DOHH2 (cell line): ENCODE results near the gene SLC51A.
"Not testable (repeated sequence)": the region's sequence is repeated elsewhere in the genome, so short reads cannot be mapped to it uniquely, and the experiment has no call there.

Source experiments
- H3F3A ChIP-seq: fragments of 200-600 bp; sonication (generic), shearing (Covaris generic); 2 replicates; pipeline ENCODE4 v1.6.0; 2016; ENCODE audit warnings: antibody characterized with exemption, mild to moderate bottlenecking; ENCODE audit not compliant: control insufficient read depth, insufficient read depth
- H3K27ac ChIP-seq: fragments of 200-600 bp; sonication (generic); 2 replicates; pipeline ENCODE4 v1.5.1; 2014; ENCODE audit warnings: low read depth, mild to moderate bottlenecking, low read length, moderate library complexity
- H3K27me3 ChIP-seq: fragments of 200-600 bp; sonication (generic); 2 replicates; pipeline ENCODE4 v1.6.1; 2014; ENCODE audit warnings: mild to moderate bottlenecking, low read length, mixed read lengths; ENCODE audit not compliant: control insufficient read depth
- H3K36me3 ChIP-seq: fragments of 200-600 bp; sonication (generic); 2 replicates; pipeline ENCODE4 v1.6.1; 2014; ENCODE audit warnings: mild to moderate bottlenecking, low read length, moderate library complexity, mixed read lengths; ENCODE audit not compliant: control insufficient read depth
- H3K4me1 ChIP-seq: fragments of 200-600 bp; sonication (generic); 2 replicates; pipeline ENCODE4 v1.6.1; 2014; ENCODE audit warnings: mild to moderate bottlenecking, low read length, mixed read lengths; ENCODE audit not compliant: control insufficient read depth
- H3K4me2 ChIP-seq: fragments of 200-600 bp; sonication (generic); 2 replicates; pipeline ENCODE4 v1.6.0; 2014; ENCODE audit warnings: mild to moderate bottlenecking, low read length, moderate library complexity
- H3K4me3 ChIP-seq: fragments of 200-600 bp; sonication (generic); 2 replicates; pipeline ENCODE4 v1.5.1; 2014; ENCODE audit warnings: mild to moderate bottlenecking, low read length, mixed read lengths
- H3K79me2 ChIP-seq: fragments of 200-600 bp; sonication (generic); 2 replicates; pipeline ENCODE4 v1.6.1; 2014; ENCODE audit warnings: mild to moderate bottlenecking, low read length, mixed read lengths; ENCODE audit not compliant: control insufficient read depth
- H3K9me2 ChIP-seq: fragments of 200-600 bp; sonication (generic); replicated peaks from 2 replicates; pipeline ENCODE4 v1.6.1; 2014; ENCODE audit warnings: mild to moderate bottlenecking, low read length, mixed read lengths; ENCODE audit not compliant: control insufficient read depth
- H3K9me3 ChIP-seq: fragments of 200-600 bp; sonication (generic); 2 replicates; pipeline ENCODE4 v1.6.1; 2014; ENCODE audit warnings: antibody characterized with exemption, low read length, mixed read lengths; ENCODE audit not compliant: control insufficient read depth, insufficient read depth
- H4K20me1 ChIP-seq: fragments of 200-600 bp; sonication (generic); 2 replicates; pipeline ENCODE4 v1.6.0; 2014; ENCODE audit warnings: low read depth, mild to moderate bottlenecking, antibody characterized with exemption, low read length, moderate library complexity; ENCODE audit not compliant: control insufficient read depth, insufficient read depth
- CTCF ChIP-seq: fragments of 200-600 bp; sonication (generic); IDR thresholded peaks from one replicate; pipeline ENCODE4 v1.5.1; 2014; ENCODE audit warnings: antibody characterized with exemption, mild to moderate bottlenecking, low read depth, low read length; ENCODE audit not compliant: poor library complexity, severe bottlenecking
- EZH2phosphoT487 ChIP-seq: fragments of 200-600 bp; sonication (generic); IDR thresholded peaks from 2 replicates; pipeline ENCODE4 v1.6.1; 2017; ENCODE audit warnings: borderline replicate concordance, mild to moderate bottlenecking, antibody characterized with exemption, low read length, moderate library complexity, mixed read lengths

The SLC51A gene

GRCh38 chr3:196169836-196170240, 46.5 kb upstream of the SLC51A start:
- Histone ChIP-seq H3K36me3 (no peaks in the 10 kb centered on the region), H3K27ac (no peak overlapping the region), H3K9me2 (no peaks in the 10 kb centered on the region), H3K4me1 (no peaks in the 10 kb centered on the region), H3F3A (no peaks in the 10 kb centered on the region), H3K9me3 (no peaks in the 10 kb centered on the region), H3K79me2 (no peaks in the 10 kb centered on the region), H3K4me2 (no peak overlapping the region), H3K4me3 (no peak overlapping the region), H4K20me1 (no peaks in the 10 kb centered on the region), H3K27me3 (no peaks in the 10 kb centered on the region)
- TF ChIP-seq EZH2phosphoT487 (no peak), CTCF (no peak)

DNA sequence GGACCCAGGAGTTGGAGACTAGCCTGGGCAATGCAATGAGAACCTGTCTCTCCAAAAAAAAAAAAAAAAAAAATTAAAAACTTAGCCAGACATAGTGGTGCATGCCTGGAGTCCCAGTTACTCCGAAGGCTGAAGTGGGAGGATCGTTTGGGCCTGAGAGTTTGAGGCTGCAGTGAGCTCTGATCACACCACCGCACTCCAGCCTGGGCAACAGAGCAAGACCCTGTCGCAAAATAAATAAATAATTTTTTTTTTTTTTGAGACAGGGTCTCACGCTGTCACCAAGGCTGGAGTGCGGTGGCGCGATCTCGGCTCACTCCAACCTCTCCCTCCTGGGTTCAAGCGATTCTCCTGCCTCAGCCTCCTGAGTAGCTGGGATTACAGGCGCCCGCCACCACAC, 46.0 kb upstream of the SLC51A start:
- H3K4me1 ChIP-seq, H3K4me3 ChIP-seq, H3K9me3 ChIP-seq, H3K27ac ChIP-seq, H3K9me2 ChIP-seq, H3K27me3 ChIP-seq, H3K4me2 ChIP-seq, H3K79me2 ChIP-seq, H4K20me1 ChIP-seq, H3F3A ChIP-seq, H3K36me3 ChIP-seq: not testable (repeated sequence)

DNA sequence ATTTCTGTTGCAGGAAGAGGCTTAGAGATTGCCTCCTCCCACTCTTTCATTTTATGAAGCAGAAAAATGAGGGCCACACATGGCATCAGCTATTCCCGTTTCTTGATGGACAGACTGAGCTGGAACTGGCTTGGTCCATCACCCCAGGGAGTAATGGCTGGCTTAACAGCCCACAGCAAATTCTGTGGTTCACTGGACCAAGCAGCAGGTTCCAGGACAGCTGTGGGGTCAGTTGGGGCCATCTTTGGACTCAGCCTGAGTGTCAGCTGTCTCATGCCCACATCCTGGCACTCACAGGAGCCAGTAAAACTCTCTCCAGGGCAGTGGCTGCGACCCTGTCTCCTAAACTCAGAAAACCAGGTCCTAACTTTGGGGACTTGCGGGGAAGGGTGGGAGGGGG, 41.7 kb upstream of the SLC51A start:
- Histone ChIP-seq H3K4me3 (no peak overlapping the region), H3K9me3 (no peaks in the 10 kb centered on the region), H3K27me3 (no peaks in the 10 kb centered on the region), H3K4me1 (peaks cover 11% of the 10 kb centered on the region), H3K4me2 (no peak overlapping the region), H3K27ac (no peak overlapping the region), H3K79me2 (no peaks in the 10 kb centered on the region), H3K9me2 (no peaks in the 10 kb centered on the region), H3K36me3 (no peaks in the 10 kb centered on the region), H3F3A (peaks cover 6% of the 10 kb centered on the region; the same call in 1 of the 2 replicates), H4K20me1 (no peaks in the 10 kb centered on the region)
- TF ChIP-seq CTCF (no peak), EZH2phosphoT487 (no peak)

DNA sequence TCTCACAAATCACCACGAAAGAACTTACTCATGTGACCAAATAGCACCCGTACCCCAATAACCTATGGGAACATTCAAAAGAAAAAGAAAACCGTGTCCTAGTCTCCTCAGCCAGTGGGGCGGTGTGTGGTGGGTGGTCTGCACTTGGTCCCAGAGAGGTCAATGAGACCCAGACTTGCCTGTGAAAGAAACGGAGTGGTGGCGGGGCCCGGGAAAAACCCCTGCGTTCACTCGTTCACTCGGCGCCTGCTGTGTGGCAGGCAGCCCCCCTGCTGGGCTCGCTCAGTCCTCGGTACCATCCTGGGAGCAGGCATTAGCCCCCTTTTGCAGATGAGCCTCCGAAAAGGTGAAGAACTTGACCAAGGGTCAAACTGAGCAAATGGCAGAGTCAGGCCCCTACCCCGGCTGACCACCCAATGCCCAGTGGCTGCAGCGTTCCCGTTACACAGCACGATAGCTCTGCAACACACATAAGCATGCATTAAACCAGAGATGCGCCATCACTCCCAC, 41.2 kb upstream of the SLC51A start:
- H3K4me3 ChIP-seq: no peak overlapping the region
- H3K9me2 ChIP-seq: no peaks in the 10 kb centered on the region
- no peak overlapping the region for H3K27ac ChIP-seq
- H3K79me2 ChIP-seq: no peaks in the 10 kb centered on the region
- no peaks in the 10 kb centered on the region for H3K27me3 ChIP-seq
- H3K4me2 ChIP-seq: no peak overlapping the region
- H3K36me3 ChIP-seq: no peaks in the 10 kb centered on the region
- H3K4me1 ChIP-seq: peaks cover 16% of the 10 kb centered on the region
- H3F3A ChIP-seq: peaks cover 6% of the 10 kb centered on the region; the same call in 1 of the 2 replicates
- no peaks in the 10 kb centered on the region for H3K9me3 ChIP-seq
- TF ChIP-seq EZH2phosphoT487 (no peak), CTCF (no peak)
- H4K20me1 ChIP-seq: no peaks in the 10 kb centered on the region
